GM12878 (cell line): ENCODE measurements around the gene TMEM89. TPM values are rescaled to one million over a fixed set of nuclear protein-coding genes. Genes with fewer than 3 reads are reported as not detected.

Experiments used
- BHLHE40 ChIP-seq, 2 experiments: fragments of 450-650 bp in 1 of 2; IDR thresholded peaks; 2 replicates each; pipeline ENCODE4 v1.6.1; 2011 to 2017; ENCODE audit warnings: low read depth in 2 of 2, borderline replicate concordance in 1 of 2, improper control_type of control experiment in 1 of 2, low read length in 1 of 2, mild to moderate bottlenecking in 1 of 2
- CBX5 ChIP-seq: sonication (generic); IDR thresholded peaks from 2 replicates; pipeline ENCODE4 v1.6.1; 2016; ENCODE audit warnings: low read depth, moderate library complexity, mild to moderate bottlenecking, inconsistent platforms
- CUX1 ChIP-seq: IDR thresholded peaks from 2 replicates; pipeline ENCODE4 v1.6.1; 2012; ENCODE audit warnings: improper control_type of control experiment, low read depth, low read length; ENCODE audit not compliant: insufficient replicate concordance
- FOXM1 ChIP-seq: IDR thresholded peaks from 2 replicates; pipeline ENCODE4 v1.6.1; 2012; ENCODE audit warnings: low read depth, mild to moderate bottlenecking, inconsistent platforms, low read length, moderate library complexity
- GATAD2B ChIP-seq: fragments of 450-650 bp; conservative IDR thresholded peaks from 2 replicates; pipeline ENCODE4 v1.6.1; 2017; ENCODE audit warnings: low read depth, mild to moderate bottlenecking, moderate library complexity
- KDM1A ChIP-seq: fragments of 200-600 bp; sonication (generic); IDR thresholded peaks from 2 replicates; pipeline ENCODE4 v1.6.1; 2016; ENCODE audit warnings: borderline replicate concordance
- MEF2B ChIP-seq: fragments of 450-650 bp; IDR thresholded peaks from 2 replicates; pipeline ENCODE4 v1.6.1; 2018; ENCODE audit warnings: mild to moderate bottlenecking, moderate library complexity; ENCODE audit not compliant: partially characterized antibody, poor library complexity, severe bottlenecking
- MLLT1 ChIP-seq: fragments of 450-650 bp; IDR thresholded peaks from 2 replicates; pipeline ENCODE4 v1.6.1; 2016; ENCODE audit warnings: mild to moderate bottlenecking
- MYB ChIP-seq: fragments of 150-350 bp; IDR thresholded peaks from 2 replicates; pipeline ENCODE4 v1.6.1; 2014; ENCODE audit warnings: mild to moderate bottlenecking, low read depth, low read length, borderline replicate concordance
- MYC ChIP-seq: IDR thresholded peaks from 2 replicates; pipeline ENCODE4 v1.6.1; 2011; ENCODE audit warnings: mild to moderate bottlenecking, low read length, moderate library complexity, inconsistent platforms; ENCODE audit not compliant: insufficient read depth, insufficient replicate concordance, insufficient read length, severe bottlenecking
- NBN ChIP-seq: fragments of 450-650 bp; IDR thresholded peaks from 2 replicates; pipeline ENCODE4 v1.6.1; 2016
- NFIC ChIP-seq: IDR thresholded peaks from 2 replicates; pipeline ENCODE4 v1.6.1; 2012; ENCODE audit warnings: low read depth, mild to moderate bottlenecking, inconsistent platforms, low read length, moderate library complexity
- NRF1 ChIP-seq: conservative IDR thresholded peaks from 2 replicates; pipeline ENCODE4 v1.6.1; 2011; ENCODE audit warnings: mild to moderate bottlenecking, low read depth, low read length, improper control_type of control experiment
- POLR2A ChIP-seq: IDR thresholded peaks from 2 replicates; pipeline ENCODE4 v1.6.1; 2011; ENCODE audit warnings: low read depth, mild to moderate bottlenecking, low read length
- RUNX3 ChIP-seq: IDR thresholded peaks from 2 replicates; pipeline ENCODE4 v1.6.1; 2012; ENCODE audit warnings: low read length, inconsistent platforms
- ZNF207 ChIP-seq: fragments of 450-650 bp; IDR thresholded peaks from 2 replicates; pipeline ENCODE4 v1.6.1; 2014; ENCODE audit warnings: antibody characterized with exemption, mild to moderate bottlenecking, borderline replicate concordance
- ZNF384 ChIP-seq: IDR thresholded peaks from 2 replicates; pipeline ENCODE4 v1.6.1; 2012; ENCODE audit warnings: low read depth, mild to moderate bottlenecking, low read length, improper control_type of control experiment, borderline replicate concordance
- ZNF622 ChIP-seq: fragments of 450-650 bp; IDR thresholded peaks from 2 replicates; pipeline ENCODE4 v1.6.1; 2017; ENCODE audit warnings: mild to moderate bottlenecking, inconsistent platforms
- polyA plus RNA-seq, 11 experiments: library from polyadenylated mRNA; depleted of rRNA in 4 of 11; unstranded in 6 of 11; stranded (reverse) in 5 of 11; fragments of >200 nt; fragmentation: Nextera tagmentation in 4 of 11; fragmentation: Illumina TruSeq in 1 of 11; extraction: Ambion mirVana in 4 of 11; extraction: Trizol in 1 of 11; gene quantifications; 1 replicate in 1 of 11; 2 replicates in 10 of 11; pipeline versions ENCODE4 v1.2.1 to v1.2.3, GENCODE V29; 2011 to 2016; ENCODE audit warnings: inconsistent platforms in 2 of 11, missing spikeins in 2 of 11, low read depth in 1 of 11
- total RNA-seq, 4 experiments: library from RNA; depleted of rRNA in 3 of 4; stranded (reverse); fragments of >200 nt in 3 of 4; fragmentation: Illumina TruSeq in 1 of 4; extraction: Trizol in 1 of 4; gene quantifications; 2 replicates each; pipeline versions ENCODE4 v1.2.1 to v1.2.3, GENCODE V29; 2013 to 2021
- TF ChIP-seq, protein P1 (sequence below): fragments of 450-650 bp; IDR thresholded peaks from 2 replicates; pipeline ENCODE4 v1.6.1; 2014; ENCODE audit warnings: mild to moderate bottlenecking
- TF ChIP-seq, protein P2 (sequence below): IDR thresholded peaks from 2 replicates; pipeline ENCODE4 v1.6.1; 2011; ENCODE audit warnings: borderline replicate concordance, low read depth, mild to moderate bottlenecking, moderate library complexity, low read length; ENCODE audit not compliant: insufficient read depth, poor library complexity, severe bottlenecking

Gene TMEM89
- total and polyA plus RNA-seq, 10 of the 15 experiments (the other 5 are each of a cell fraction or from before 2014, with no cell fraction given): not detected

- TF ChIP-seq BHLHE40 (IDR thresholded peaks at IDR 0.05; ENCODE audit: borderline replicate concordance in 1 of 2, low read depth in 2 of 2, low read length in 1 of 2) (peak in 1 of 2 experiments; percentile 52; a peak in 3 of 4 replicates), ZNF384 (no peak), MYB (no peak), FOXM1 (no peak), NFIC (no peak), NBN (0 out of 2 replicates have a peak, but pooled peaks have one; percentile 26), CUX1 (no peak), ZNF207 (peak; percentile 60; the same call in 1 of the 2 replicates), GATAD2B (0 out of 2 replicates have a peak, but pooled peaks have one; percentile 36), CBX5 (peak; percentile 89; the same call in 1 of the 2 replicates), MLLT1 (no peak), NRF1 (peak; percentile 75), POLR2A (no peak), KDM1A (no peak), MYC (no peak), MEF2B (peak; percentile 38), ZNF622 (no peak), RUNX3 (no peak)
- TF ChIP-seq, protein P1, sequence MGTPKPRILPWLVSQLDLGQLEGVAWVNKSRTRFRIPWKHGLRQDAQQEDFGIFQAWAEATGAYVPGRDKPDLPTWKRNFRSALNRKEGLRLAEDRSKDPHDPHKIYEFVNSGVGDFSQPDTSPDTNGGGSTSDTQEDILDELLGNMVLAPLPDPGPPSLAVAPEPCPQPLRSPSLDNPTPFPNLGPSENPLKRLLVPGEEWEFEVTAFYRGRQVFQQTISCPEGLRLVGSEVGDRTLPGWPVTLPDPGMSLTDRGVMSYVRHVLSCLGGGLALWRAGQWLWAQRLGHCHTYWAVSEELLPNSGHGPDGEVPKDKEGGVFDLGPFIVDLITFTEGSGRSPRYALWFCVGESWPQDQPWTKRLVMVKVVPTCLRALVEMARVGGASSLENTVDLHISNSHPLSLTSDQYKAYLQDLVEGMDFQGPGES: no peak
- TF ChIP-seq, protein P2, sequence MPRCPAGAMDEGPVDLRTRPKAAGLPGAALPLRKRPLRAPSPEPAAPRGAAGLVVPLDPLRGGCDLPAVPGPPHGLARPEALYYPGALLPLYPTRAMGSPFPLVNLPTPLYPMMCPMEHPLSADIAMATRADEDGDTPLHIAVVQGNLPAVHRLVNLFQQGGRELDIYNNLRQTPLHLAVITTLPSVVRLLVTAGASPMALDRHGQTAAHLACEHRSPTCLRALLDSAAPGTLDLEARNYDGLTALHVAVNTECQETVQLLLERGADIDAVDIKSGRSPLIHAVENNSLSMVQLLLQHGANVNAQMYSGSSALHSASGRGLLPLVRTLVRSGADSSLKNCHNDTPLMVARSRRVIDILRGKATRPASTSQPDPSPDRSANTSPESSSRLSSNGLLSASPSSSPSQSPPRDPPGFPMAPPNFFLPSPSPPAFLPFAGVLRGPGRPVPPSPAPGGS: no peak
These were observed 40.1 kb upstream of the TMEM89 start (continued) for GRCh38 chr3:48661501-48662144.
